RWPE2 (cell line): ENCODE measurements around the gene RNU2-63P.
A peak's percentile ranks its signal among the peaks of the same experiment; 100 is the strongest.

Experiments used
- ATAC-seq: fragments of 200-7000 bp; cut with Tn5 transposase; 3 replicates; pipeline ENCODE4 v1.9.1; 2021; ENCODE audit warnings: low read depth
- DNase-seq: peaks from one replicate; pipeline ENCODE4 v3.0.0-alpha.2; 2020; ENCODE audit warnings: low spot score
- H3K27ac ChIP-seq: fragments of 450-650 bp; 2 replicates; pipeline ENCODE4 v1.5.1; 2017; ENCODE audit warnings: mild to moderate bottlenecking; ENCODE audit not compliant: poor library complexity, severe bottlenecking
- H3K27me3 ChIP-seq: fragments of 250-450 bp; sonication (Bioruptor Pico); 2 replicates; pipeline ENCODE4 v1.5.1; 2021; ENCODE audit warnings: mild to moderate bottlenecking, moderate library complexity; ENCODE audit not compliant: insufficient read depth, poor library complexity, severe bottlenecking
- H3K36me3 ChIP-seq: fragments of 250-450 bp; sonication (Bioruptor Pico); 2 replicates; pipeline ENCODE4 v1.5.1; 2020; ENCODE audit warnings: low read depth, mild to moderate bottlenecking, moderate library complexity
- H3K4me1 ChIP-seq: fragments of 250-450 bp; sonication (Bioruptor Pico); 2 replicates; pipeline ENCODE4 v1.5.1; 2021; ENCODE audit warnings: mild to moderate bottlenecking, moderate library complexity; ENCODE audit not compliant: insufficient read depth, poor library complexity, severe bottlenecking
- H3K4me3 ChIP-seq: fragments of 250-450 bp; sonication (Bioruptor Pico); 2 replicates; pipeline ENCODE4 v1.5.1; 2021; ENCODE audit warnings: mild to moderate bottlenecking, moderate library complexity; ENCODE audit not compliant: severe bottlenecking
- H3K9me3 ChIP-seq: fragments of 250-450 bp; sonication (Bioruptor Pico); 2 replicates; pipeline ENCODE4 v1.5.1; 2021; ENCODE audit warnings: mild to moderate bottlenecking, moderate library complexity; ENCODE audit not compliant: severe bottlenecking
- CTCF ChIP-seq: fragments of 450-650 bp; IDR thresholded peaks from one replicate; pipeline ENCODE4 v1.5.1; 2017; ENCODE audit warnings: mild to moderate bottlenecking, moderate library complexity; ENCODE audit not compliant: poor library complexity, severe bottlenecking

Gene RNU2-63P

GRCh38 chr2:88016086-88016959, at the start of gene RNU2-63P:
Gene RNU2-63P, minus strand, starts transcription at chr2:88016547.
- H3K4me3 ChIP-seq = peak within 1 kb of the TSS; percentile 77
- no peaks in the 10 kb centered on the region for H3K4me1 ChIP-seq
- H3K36me3 ChIP-seq = no peaks in the 10 kb centered on the region
- no peak for TF ChIP-seq CTCF
- H3K27ac ChIP-seq = peak within 1 kb of the TSS; percentile 44
- DNase-seq (no peak), ATAC-seq (peak; percentile 86)
- H3K27me3 ChIP-seq = no peaks in the 10 kb centered on the region
- H3K9me3 ChIP-seq = no peaks in the 10 kb centered on the region

- no peaks in the 10 kb centered on the region for H3K27me3 ChIP-seq
- ATAC-seq = no peak
- H3K4me3 ChIP-seq = no peak overlapping the region
- TF ChIP-seq CTCF = no peak
- H3K27ac ChIP-seq = no peak overlapping the region
- H3K36me3 ChIP-seq = no peaks in the 10 kb centered on the region
- no peak for DNase-seq
- no peaks in the 10 kb centered on the region for H3K4me1 ChIP-seq
- H3K9me3 ChIP-seq = no peaks in the 10 kb centered on the region
Observed at GRCh38 chr2:88061295-88061694, 44.9 kb upstream of the RNU2-63P start.

- Histone ChIP-seq H3K27me3 (no peaks in the 10 kb centered on the region), H3K9me3 (no peaks in the 10 kb centered on the region), H3K27ac (no peak overlapping the region), H3K36me3 (no peaks in the 10 kb centered on the region), H3K4me1 (no peaks in the 10 kb centered on the region), H3K4me3 (no peak overlapping the region)
- no peak for TF ChIP-seq CTCF
- ATAC-seq (no peak), DNase-seq (no peak)
Observed at GRCh38 chr2:88060907-88061275, 44.5 kb upstream of the RNU2-63P start.

- Histone ChIP-seq H3K9me3 (no peaks in the 10 kb centered on the region), H3K27me3 (no peaks in the 10 kb centered on the region), H3K36me3 (no peaks in the 10 kb centered on the region), H3K27ac (no peak overlapping the region), H3K4me3 (no peak overlapping the region), H3K4me1 (no peaks in the 10 kb centered on the region)
- peak; percentile 88 for TF ChIP-seq CTCF
- DNase-seq = no peak
- peak; percentile 59 for ATAC-seq
Observed at GRCh38 chr2:88059979-88060906, 43.9 kb upstream of the RNU2-63P start.
